Tibial nerve (tissue), 3 donors: ENCODE results near the gene RWDD4.

Source experiments
- CTCF ChIP-seq, 5 experiments: fragments of 200-600 bp in 3 of 5; fragments of 450-650 bp in 2 of 5; sonication (generic) in 3 of 5; IDR thresholded peaks; one replicate each; pipeline ENCODE4 v1.5.1; 2016 to 2019; ENCODE audit warnings: antibody characterized with exemption in 5 of 5, mild to moderate bottlenecking in 3 of 5, moderate library complexity in 2 of 5
- POLR2A ChIP-seq, 2 donors: fragments of 450-650 bp; IDR thresholded peaks; one replicate each; pipeline ENCODE4 v1.6.1; 2017; ENCODE audit warnings: antibody characterized with exemption in 2 of 2, mild to moderate bottlenecking in 2 of 2, moderate library complexity in 2 of 2

GRCh38 chr4:183638436-183638835, 20.5 kb downstream of the RWDD4 start:
- TF ChIP-seq CTCF (IDR thresholded peaks at IDR 0.05) (no peak), POLR2A (IDR thresholded peaks at IDR 0.05) (no peak)
